Gastrocnemius medialis (tissue), 4 donors: ENCODE measurements around the gene ASXL1. TPM values are rescaled to one million over a fixed set of nuclear protein-coding genes. Genes with fewer than 3 reads are reported as not detected.

Source experiments
- ATAC-seq, 2 donors: fragments of 150-250 bp; one replicate each; pipeline ENCODE4 v1.9.1; 2016
- DNase-seq, 2 donors: peaks; one replicate each; pipeline ENCODE4 v3.0.0-alpha.2; 2019
- H3K27ac ChIP-seq, 4 donors: fragments of 200-600 bp; sonication (generic); 1 replicate in 1 of 4; 2 replicates in 3 of 4; pipeline ENCODE4 v1.5.1; 2016 to 2018; ENCODE audit warnings: mild to moderate bottlenecking in 2 of 4, moderate library complexity in 1 of 4
- H3K27me3 ChIP-seq, 3 donors: fragments of 200-600 bp; sonication (generic) in 2 of 3; 1 replicate in 1 of 3; 2 replicates in 2 of 3; pipeline versions ENCODE4 v1.5.1 to v1.6.0; 2016 to 2019; ENCODE audit warnings: mild to moderate bottlenecking in 1 of 3, moderate library complexity in 1 of 3
- H3K36me3 ChIP-seq, 2 donors: fragments of 200-600 bp; sonication (generic) in 1 of 2; one replicate each; pipeline ENCODE4 v1.5.1; 2017 to 2018
- H3K4me1 ChIP-seq, 2 donors: fragments of 200-600 bp; sonication (generic) in 1 of 2; one replicate each; pipeline ENCODE4 v1.5.1; 2016 to 2017; ENCODE audit warnings: mild to moderate bottlenecking in 2 of 2
- H3K4me3 ChIP-seq, 4 donors: fragments of 200-600 bp; sonication (generic) in 3 of 4; 1 replicate in 1 of 4; 2 replicates in 3 of 4; pipeline ENCODE4 v1.5.1; 2016 to 2019; ENCODE audit warnings: mild to moderate bottlenecking in 2 of 4
- H3K9me3 ChIP-seq, 3 donors: fragments of 200-600 bp; sonication (generic) in 2 of 3; 1 replicate in 1 of 3; 2 replicates in 2 of 3; pipeline ENCODE4 v1.5.1; 2016 to 2019
- POLR2A ChIP-seq, 2 donors: fragments of 450-650 bp; IDR thresholded peaks; one replicate each; pipeline ENCODE4 v1.6.1; 2017; ENCODE audit warnings: antibody characterized with exemption in 2 of 2, mild to moderate bottlenecking in 2 of 2, moderate library complexity in 2 of 2
- in situ Hi-C, 4 donors: fragments of 200-750 bp; cut with MboI; loops; one replicate each; pipeline versions ENCODE4 v1.15.0 to v1.8.0; 2017; ENCODE audit warnings: low sequenced_read_pairs in 4 of 4
- intact Hi-C: fragments of 100-400 bp; cut with DNase I; formaldehyde crosslinking; loops from one replicate; pipeline ENCODE4 v1.15.1; 2023; ENCODE audit warnings: low total_unique reads
- total RNA-seq, 4 donors: library from RNA; depleted of rRNA; stranded (reverse); fragments of >200 nt; gene quantifications; one replicate each; pipeline versions ENCODE4 v1.1.0 to v1.2.3, GENCODE V29; 2016
- TF ChIP-seq, protein P1 (sequence below), 5 experiments: fragments of 450-650 bp in 3 of 5; fragments of 200-600 bp in 2 of 5; sonication (generic) in 2 of 5; IDR thresholded peaks in 4 of 5; conservative IDR thresholded peaks in 1 of 5; 1 replicate in 4 of 5; 2 replicates in 1 of 5; pipeline ENCODE4 v1.5.1; 2016 to 2019; ENCODE audit warnings: antibody characterized with exemption in 5 of 5, mild to moderate bottlenecking in 3 of 5, moderate library complexity in 3 of 5

Gene ASXL1
- total RNA-seq, 4 donors from 2014 or later, result 21.8 to 36.6 (median 28.4) TPM

DNA sequence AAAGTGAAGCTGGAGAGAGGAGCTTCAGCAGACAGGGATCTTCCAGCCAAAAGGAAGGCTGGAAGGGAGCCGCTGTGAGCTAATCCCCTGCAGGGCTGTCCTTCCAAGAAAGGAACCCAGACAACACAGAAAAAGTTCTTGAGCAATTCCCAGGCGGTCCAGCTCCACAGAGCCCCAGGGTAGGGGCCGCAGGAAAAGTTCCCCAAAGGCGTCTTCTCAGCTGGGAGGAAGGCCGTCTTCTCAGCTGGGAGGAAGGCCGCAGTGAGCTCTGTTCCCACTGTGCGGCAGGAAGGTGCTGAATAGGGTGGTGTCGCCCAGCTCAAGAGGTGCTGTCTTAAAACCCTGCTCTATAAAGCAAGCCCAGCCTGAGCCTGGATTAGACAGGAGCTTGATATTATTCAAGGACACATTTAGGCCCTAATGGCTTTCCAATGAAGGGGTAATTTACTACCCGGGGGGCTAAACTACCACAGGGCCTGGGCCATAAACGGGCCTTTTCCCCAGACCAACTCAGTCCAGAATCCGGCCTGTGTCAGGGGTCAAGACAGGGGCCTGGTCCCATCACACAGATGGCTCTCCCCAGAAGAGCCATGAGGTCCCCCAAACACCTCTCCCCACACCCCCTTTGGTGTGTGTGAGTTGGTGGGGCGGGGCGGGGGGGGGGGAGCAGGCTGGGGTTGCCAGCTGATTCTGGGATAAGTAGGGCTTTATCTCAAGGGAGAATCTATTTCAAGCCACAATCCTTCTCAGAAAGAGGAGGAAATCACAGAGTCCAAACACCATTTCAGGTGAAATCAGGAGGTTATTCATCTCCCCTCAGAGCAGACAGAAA, 123.4 kb downstream of the ASXL1 start:
- Histone ChIP-seq H3K27me3 (no peaks in the 10 kb centered on the region), H3K4me3 (peak overlapping the region in 3 of 4 donors; percentile 59 to 80 (median 69)), H3K27ac (peak overlapping the region; percentile 56 to 75 (median 72)), H3K36me3 (no peaks in the 10 kb centered on the region), H3K9me3 (no peaks in the 10 kb centered on the region), H3K4me1 (peaks cover 7 to 17% of the 10 kb centered on the region in 2 donors)
- intact Hi-C loops, result loop anchor here (5.0 kb wide), 1 partner anchor 144 kb away; no protein-coding TSS in a partner anchor
- ATAC-seq (no peak), DNase-seq (no peak)
- TF ChIP-seq, protein P1, sequence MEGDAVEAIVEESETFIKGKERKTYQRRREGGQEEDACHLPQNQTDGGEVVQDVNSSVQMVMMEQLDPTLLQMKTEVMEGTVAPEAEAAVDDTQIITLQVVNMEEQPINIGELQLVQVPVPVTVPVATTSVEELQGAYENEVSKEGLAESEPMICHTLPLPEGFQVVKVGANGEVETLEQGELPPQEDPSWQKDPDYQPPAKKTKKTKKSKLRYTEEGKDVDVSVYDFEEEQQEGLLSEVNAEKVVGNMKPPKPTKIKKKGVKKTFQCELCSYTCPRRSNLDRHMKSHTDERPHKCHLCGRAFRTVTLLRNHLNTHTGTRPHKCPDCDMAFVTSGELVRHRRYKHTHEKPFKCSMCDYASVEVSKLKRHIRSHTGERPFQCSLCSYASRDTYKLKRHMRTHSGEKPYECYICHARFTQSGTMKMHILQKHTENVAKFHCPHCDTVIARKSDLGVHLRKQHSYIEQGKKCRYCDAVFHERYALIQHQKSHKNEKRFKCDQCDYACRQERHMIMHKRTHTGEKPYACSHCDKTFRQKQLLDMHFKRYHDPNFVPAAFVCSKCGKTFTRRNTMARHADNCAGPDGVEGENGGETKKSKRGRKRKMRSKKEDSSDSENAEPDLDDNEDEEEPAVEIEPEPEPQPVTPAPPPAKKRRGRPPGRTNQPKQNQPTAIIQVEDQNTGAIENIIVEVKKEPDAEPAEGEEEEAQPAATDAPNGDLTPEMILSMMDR (IDR thresholded peaks at IDR 0.05 in 4 of 5, conservative IDR thresholded peaks at IDR 0.05 in 1 of 5), result no peak
- no peak for TF ChIP-seq POLR2A (IDR thresholded peaks at IDR 0.05)
- in situ Hi-C loops, result no loop called here

DNA sequence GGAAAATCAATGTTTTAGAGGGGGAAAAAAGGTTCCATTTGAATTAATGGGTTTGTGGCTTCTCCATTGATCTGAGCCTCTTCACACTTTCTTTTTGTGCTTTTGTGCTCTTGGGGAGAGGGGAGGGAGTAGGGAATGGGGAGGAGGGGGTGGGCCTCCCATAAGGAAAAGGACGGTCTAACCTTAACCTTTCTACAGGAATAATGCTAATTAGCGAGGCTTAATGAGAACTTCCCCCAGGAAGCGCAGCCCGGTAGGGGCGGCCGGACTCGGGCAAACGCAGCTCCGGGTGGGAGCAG, 124.0 kb downstream of the ASXL1 start:
- TF ChIP-seq POLR2A (IDR thresholded peaks at IDR 0.05), result no peak
- TF ChIP-seq, protein P1 (IDR thresholded peaks at IDR 0.05 in 4 of 5, conservative IDR thresholded peaks at IDR 0.05 in 1 of 5), result no peak
- no peak for ATAC-seq
- no peak for DNase-seq
- Histone ChIP-seq H3K4me1 (peaks cover 5 to 17% of the 10 kb centered on the region in 2 donors), H3K27me3 (no peaks in the 10 kb centered on the region), H3K36me3 (no peaks in the 10 kb centered on the region), H3K27ac (peak overlapping the region; percentile 56 to 75 (median 72)), H3K9me3 (no peaks in the 10 kb centered on the region), H3K4me3 (peak overlapping the region; percentile 59 to 80 (median 70))
- in situ Hi-C loops, result no loop called here
- intact Hi-C loops, result loop anchor here (5.0 kb wide), 1 partner anchor 145 kb away; no protein-coding TSS in a partner anchor

DNA sequence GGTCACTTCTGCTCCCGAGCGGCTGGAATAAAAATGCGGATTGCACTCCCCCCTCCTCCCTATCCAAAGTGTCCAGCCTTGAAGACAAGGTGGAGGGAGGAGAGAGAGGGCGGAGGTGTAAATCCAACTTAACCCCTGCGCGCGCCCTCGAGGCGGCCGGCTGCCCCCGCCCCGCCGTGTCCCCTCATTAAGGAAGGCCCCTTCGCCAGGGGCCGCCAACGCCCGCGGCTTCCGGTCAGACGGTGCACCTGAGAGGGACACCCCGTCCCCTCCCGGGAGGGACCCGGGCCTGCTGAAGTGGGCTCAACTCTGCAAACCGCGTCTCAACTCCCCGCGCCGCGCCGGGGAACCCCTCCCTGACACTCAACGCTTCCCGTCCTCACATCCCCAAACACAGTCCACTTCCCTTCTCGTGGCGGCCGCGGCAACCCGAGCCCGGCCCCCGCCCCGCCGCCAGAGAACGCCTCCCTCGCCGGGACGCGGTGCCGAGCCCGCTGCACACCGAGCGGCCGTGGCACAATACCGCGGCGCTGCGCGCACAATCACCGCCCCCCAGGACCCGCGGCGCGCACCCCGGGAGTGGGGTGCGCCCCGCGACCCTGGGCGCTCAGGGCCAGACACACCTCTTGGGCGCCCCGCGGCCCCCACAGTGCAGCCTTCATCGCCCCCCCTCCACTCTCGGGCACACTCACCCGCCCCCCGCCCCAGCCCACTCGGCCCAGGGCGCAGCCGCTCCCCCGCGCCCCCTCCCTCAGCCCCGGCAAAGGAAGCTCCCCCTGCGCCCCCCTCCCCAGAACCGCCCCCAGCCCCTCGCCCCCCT, 124.5 kb downstream of the ASXL1 start:
- Histone ChIP-seq H3K36me3 (no peaks in the 10 kb centered on the region), H3K4me1 (peaks cover 5 to 17% of the 10 kb centered on the region in 2 donors), H3K27me3 (no peaks in the 10 kb centered on the region), H3K4me3 (peak overlapping the region; percentile 59 to 80 (median 70)), H3K9me3 (no peaks in the 10 kb centered on the region), H3K27ac (peak overlapping the region; percentile 56 to 75 (median 72))
- DNase-seq, result no peak
- TF ChIP-seq POLR2A (IDR thresholded peaks at IDR 0.05), result no peak
- TF ChIP-seq, protein P1 (IDR thresholded peaks at IDR 0.05 in 4 of 5, conservative IDR thresholded peaks at IDR 0.05 in 1 of 5), result no peak
- in situ Hi-C loops, result no loop called here
- intact Hi-C loops, result loop anchor here (5.0 kb wide), 1 partner anchor 145 kb away; no protein-coding TSS in a partner anchor
- no peak for ATAC-seq

DNA sequence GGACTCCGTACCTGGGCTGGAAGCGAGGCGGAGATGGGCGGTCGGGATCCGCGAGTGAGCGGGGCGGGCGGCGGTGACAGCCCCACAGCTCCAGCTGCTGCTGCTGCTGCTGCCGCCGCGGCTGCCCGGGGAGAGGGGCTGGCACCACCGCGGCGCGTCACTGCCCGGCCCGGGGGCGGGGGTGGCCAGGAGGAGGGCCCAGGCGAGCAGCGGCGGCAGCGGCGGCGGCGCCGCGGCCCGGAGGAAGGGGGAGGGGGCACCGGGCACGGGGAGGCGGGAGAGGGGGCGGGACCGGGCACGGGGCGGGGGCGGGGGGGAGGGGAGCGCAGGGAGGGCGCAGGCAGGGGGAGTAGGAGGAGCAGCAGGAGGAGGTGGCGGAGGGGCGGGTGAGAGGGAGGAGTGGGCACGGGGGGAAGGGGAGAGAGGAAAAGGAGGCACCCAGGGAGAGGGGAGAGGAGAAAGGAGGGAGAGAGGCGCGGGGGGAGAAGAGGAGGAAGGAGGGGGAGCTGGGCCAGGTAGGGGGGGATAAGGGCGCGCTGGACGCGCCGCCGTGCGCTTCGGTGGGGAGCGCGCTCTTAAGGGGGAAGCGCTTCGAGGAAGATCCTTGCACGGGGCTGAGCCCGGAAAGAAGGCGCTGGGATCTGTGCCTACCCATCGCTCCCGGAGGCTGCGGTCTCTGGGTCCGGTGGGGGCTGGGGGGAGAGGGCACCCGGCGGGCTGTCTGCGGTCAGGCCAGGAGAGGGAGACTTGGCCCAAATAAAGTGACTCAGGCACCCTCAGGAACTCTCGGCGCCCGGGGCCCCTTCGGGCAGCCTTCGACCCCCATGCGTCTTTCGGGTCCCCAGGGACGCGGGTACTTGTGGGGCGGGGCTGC, 125.5 kb downstream of the ASXL1 start:
- no peaks in the 10 kb centered on the region for H3K27me3 ChIP-seq
- H3K9me3 ChIP-seq, result no peaks in the 10 kb centered on the region
- H3K27ac ChIP-seq, result peak overlapping the region; percentile 56 to 75 (median 72)
- DNase-seq (no peak), ATAC-seq (peak in 1 of 2 donors; percentile 20)
- TF ChIP-seq, protein P1 (IDR thresholded peaks at IDR 0.05 in 4 of 5, conservative IDR thresholded peaks at IDR 0.05 in 1 of 5), result no peak
- TF ChIP-seq POLR2A (IDR thresholded peaks at IDR 0.05), result no peak
- H3K4me1 ChIP-seq, result peaks cover 5 to 17% of the 10 kb centered on the region in 2 donors
- peak overlapping the region; percentile 59 to 80 (median 74) for H3K4me3 ChIP-seq
- in situ Hi-C loops, result no loop called here
- intact Hi-C loops, result loop anchor here (5.0 kb wide), 1 partner anchor 146 kb away; no protein-coding TSS in a partner anchor
- no peaks in the 10 kb centered on the region for H3K36me3 ChIP-seq
